HUES64 (cell line): ENCODE data around the gene KRTAP10-12.

Experiments used
- H3K27ac ChIP-seq: 2 replicates; pipeline ENCODE4 v1.7.0; 2013; ENCODE audit warnings: low read depth, low read length, inconsistent platforms
- H3K27me3 ChIP-seq: 2 replicates; pipeline ENCODE4 v1.6.1; 2013; ENCODE audit warnings: mild to moderate bottlenecking, low read length; ENCODE audit not compliant: insufficient read depth
- H3K36me3 ChIP-seq: 2 replicates; pipeline ENCODE4 v1.6.1; 2013; ENCODE audit warnings: mild to moderate bottlenecking, low read length; ENCODE audit not compliant: insufficient read depth
- H3K4me1 ChIP-seq: 2 replicates; pipeline ENCODE4 v1.6.1; 2013; ENCODE audit warnings: mild to moderate bottlenecking, low read length, moderate library complexity; ENCODE audit not compliant: insufficient read depth
- H3K4me3 ChIP-seq: 2 replicates; pipeline ENCODE4 v1.5.1; 2013; ENCODE audit warnings: mild to moderate bottlenecking, low read length, moderate library complexity
- H3K9ac ChIP-seq: 2 replicates; pipeline ENCODE4 v1.6.1; 2013; ENCODE audit warnings: mild to moderate bottlenecking, low read depth, low read length
- H3K9me3 ChIP-seq: 2 replicates; pipeline ENCODE4 v1.6.1; 2013; ENCODE audit warnings: low read depth, low read length; ENCODE audit not compliant: insufficient read depth
- WGBS: fragments of 150-250, 120-280 bp; methylation state at CpG from one replicate; pipeline ENCODE4 v1.1.7; 2013; ENCODE audit warnings: missing lambda C conversion rate; 5-methylcytosine and 5-hydroxymethylcytosine counted together

The KRTAP10-12 gene

GRCh38 chr21:44730028-44730395, 33.0 kb downstream of the KRTAP10-12 start:
- 95% methylated on average over 7 of the region's 7 CpGs for WGBS
- no peaks in the 10 kb centered on the region; the same call in none of the 2 replicates for H3K27me3 ChIP-seq

GRCh38 chr21:44730951-44731579, 34.1 kb downstream of the KRTAP10-12 start:
- no peak overlapping the region for H3K27ac ChIP-seq
- H3K9me3 ChIP-seq, result peaks cover 5% of the 10 kb centered on the region
- H3K4me3 ChIP-seq, result no peak overlapping the region
- no peak overlapping the region for H3K9ac ChIP-seq
- H3K4me1 ChIP-seq, result no peaks in the 10 kb centered on the region
- no peaks in the 10 kb centered on the region; the same call in 1 of the 2 replicates for H3K27me3 ChIP-seq
- WGBS, result 83% methylated on average over 9 of the region's 9 CpGs
- no peaks in the 10 kb centered on the region for H3K36me3 ChIP-seq

More at GRCh38 chr21:44730028-44730395, 33.0 kb downstream of the KRTAP10-12 start:
- Histone ChIP-seq H3K4me1 (no peaks in the 10 kb centered on the region), H3K27ac (no peak overlapping the region), H3K4me3 (no peak overlapping the region), H3K36me3 (no peaks in the 10 kb centered on the region), H3K9ac (no peak overlapping the region), H3K9me3 (no peaks in the 10 kb centered on the region)

GRCh38 chr21:44732263-44732662, 35.3 kb downstream of the KRTAP10-12 start:
- H3K27ac ChIP-seq, result no peak overlapping the region

GRCh38 chr21:44732956-44733355, 36.0 kb downstream of the KRTAP10-12 start:
- Histone ChIP-seq H3K9ac (no peak overlapping the region), H3K36me3 (no peaks in the 10 kb centered on the region), H3K4me3 (no peak overlapping the region), H3K27ac (no peak overlapping the region), H3K27me3 (no peaks in the 10 kb centered on the region), H3K4me1 (no peaks in the 10 kb centered on the region), H3K9me3 (peaks cover 20% of the 10 kb centered on the region)
- WGBS, result 85% methylated on average over 11 of the region's 11 CpGs

More at GRCh38 chr21:44732263-44732662, 35.3 kb downstream of the KRTAP10-12 start:
- 92% methylated on average over 10 of the region's 10 CpGs for WGBS
- H3K27me3 ChIP-seq, result no peaks in the 10 kb centered on the region
- peaks cover 13% of the 10 kb centered on the region for H3K9me3 ChIP-seq
- no peaks in the 10 kb centered on the region for H3K4me1 ChIP-seq
- H3K4me3 ChIP-seq, result no peak overlapping the region
- no peak overlapping the region for H3K9ac ChIP-seq
- no peaks in the 10 kb centered on the region for H3K36me3 ChIP-seq

- no peak overlapping the region for H3K4me3 ChIP-seq
- no peaks in the 10 kb centered on the region for H3K36me3 ChIP-seq
- H3K27me3 ChIP-seq, result no peaks in the 10 kb centered on the region
- 89% methylated on average over 20 of the region's 21 CpGs for WGBS
- H3K9me3 ChIP-seq, result peaks cover 32% of the 10 kb centered on the region
- H3K27ac ChIP-seq, result no peak overlapping the region
- H3K4me1 ChIP-seq, result no peaks in the 10 kb centered on the region
- H3K9ac ChIP-seq, result no peak overlapping the region
Observed at GRCh38 chr21:44734026-44734745, 37.2 kb downstream of the KRTAP10-12 start.

GRCh38 chr21:44734841-44735240, 37.9 kb downstream of the KRTAP10-12 start:
- no peak overlapping the region for H3K4me3 ChIP-seq
- no peaks in the 10 kb centered on the region for H3K36me3 ChIP-seq
- H3K27ac ChIP-seq, result no peak overlapping the region
- peaks cover 35% of the 10 kb centered on the region for H3K9me3 ChIP-seq
- H3K9ac ChIP-seq, result no peak overlapping the region
- WGBS, result 94% methylated on average over 17 of the region's 17 CpGs
- H3K4me1 ChIP-seq, result no peaks in the 10 kb centered on the region
- H3K27me3 ChIP-seq, result no peaks in the 10 kb centered on the region

- Histone ChIP-seq H3K4me3 (no peak overlapping the region), H3K27me3 (no peaks in the 10 kb centered on the region), H3K4me1 (no peaks in the 10 kb centered on the region), H3K9ac (no peak overlapping the region), H3K36me3 (no peaks in the 10 kb centered on the region), H3K9me3 (peaks cover 35% of the 10 kb centered on the region), H3K27ac (no peak overlapping the region)
- 62% methylated on average over 6 of the region's 6 CpGs for whole genome bisulfite sequencing
Observed at GRCh38 chr21:44735821-44736220, 38.8 kb downstream of the KRTAP10-12 start.

GRCh38 chr21:44736291-44737004, 39.5 kb downstream of the KRTAP10-12 start:
- Histone ChIP-seq H3K36me3 (no peaks in the 10 kb centered on the region), H3K27me3 (no peaks in the 10 kb centered on the region), H3K9ac (no peak overlapping the region), H3K27ac (no peak overlapping the region), H3K4me1 (no peaks in the 10 kb centered on the region), H3K4me3 (no peak overlapping the region), H3K9me3 (peaks cover 35% of the 10 kb centered on the region)
- 93% methylated on average over 8 of the region's 8 CpGs for WGBS

- Histone ChIP-seq H3K27me3 (no peaks in the 10 kb centered on the region), H3K4me3 (no peak overlapping the region), H3K9me3 (peaks cover 35% of the 10 kb centered on the region), H3K9ac (no peak overlapping the region), H3K4me1 (no peaks in the 10 kb centered on the region), H3K27ac (no peak overlapping the region), H3K36me3 (no peaks in the 10 kb centered on the region)
- 82% methylated on average over 3 of the region's 3 CpGs for WGBS
Observed at GRCh38 chr21:44737706-44738354, 40.9 kb downstream of the KRTAP10-12 start.

- H3K9ac ChIP-seq, result no peak overlapping the region
- 74% methylated on average over 3 of the region's 3 CpGs for WGBS
- H3K4me1 ChIP-seq, result no peaks in the 10 kb centered on the region
- no peaks in the 10 kb centered on the region for H3K36me3 ChIP-seq
- H3K27me3 ChIP-seq, result no peaks in the 10 kb centered on the region
- no peak overlapping the region for H3K4me3 ChIP-seq
- H3K9me3 ChIP-seq, result peaks cover 39% of the 10 kb centered on the region
- no peak overlapping the region for H3K27ac ChIP-seq
Observed at GRCh38 chr21:44738621-44739020, 41.6 kb downstream of the KRTAP10-12 start.

GRCh38 chr21:44739316-44739715, 42.3 kb downstream of the KRTAP10-12 start:
- Histone ChIP-seq H3K36me3 (no peaks in the 10 kb centered on the region), H3K4me1 (no peaks in the 10 kb centered on the region), H3K9me3 (peaks cover 43% of the 10 kb centered on the region), H3K9ac (no peak overlapping the region), H3K27ac (no peak overlapping the region), H3K27me3 (no peaks in the 10 kb centered on the region), H3K4me3 (no peak overlapping the region)
- 88% methylated on average over 1 of the region's 1 CpG for WGBS
